HepG2 (cell line): ENCODE measurements around the gene NARS2. TPM values are rescaled to one million over a fixed set of nuclear protein-coding genes. Genes with fewer than 3 reads are reported as not detected.
A peak's percentile ranks its signal among the peaks of the same experiment; 100 is the strongest.

Experiments
- CEBPB ChIP-seq: IDR thresholded peaks from 2 replicates; pipeline ENCODE4 v1.6.1; 2011; ENCODE audit warnings: low read depth, low read length, improper control_type of control experiment, borderline replicate concordance
- DBP ChIP-seq: sonication (generic); formaldehyde crosslinking; IDR thresholded peaks from 2 replicates; pipeline ENCODE4 v1.4.0; 2020; ENCODE audit warnings: missing genetic modification reagents; ENCODE audit errors: not compliant biosample characterization
- GABPB1 ChIP-seq: IDR thresholded peaks from 2 replicates; pipeline ENCODE4 v1.6.1; 2016; ENCODE audit warnings: mild to moderate bottlenecking, missing genetic modification reagents, moderate library complexity, missing compliant biosample characterization
- HBP1 ChIP-seq: IDR thresholded peaks from 2 replicates; pipeline ENCODE4 v1.6.1; 2016; ENCODE audit warnings: low read depth, control low read depth
- ISX ChIP-seq: sonication (generic); formaldehyde crosslinking; conservative IDR thresholded peaks from 2 replicates; pipeline ENCODE4 v1.5.0; 2020; ENCODE audit warnings: missing genetic modification reagents
- MEIS1 ChIP-seq: sonication (generic); formaldehyde crosslinking; IDR thresholded peaks from 2 replicates; pipeline ENCODE4 v1.9.0; 2021; ENCODE audit warnings: mild to moderate bottlenecking, missing genetic modification reagents, moderate library complexity, borderline replicate concordance
- RORA ChIP-seq: sonication (generic); formaldehyde crosslinking; IDR thresholded peaks from 2 replicates; pipeline ENCODE4 v1.5.0; 2020; ENCODE audit warnings: mild to moderate bottlenecking, missing genetic modification reagents, moderate library complexity
- RXRA ChIP-seq: sonication (generic); formaldehyde crosslinking; IDR thresholded peaks from 2 replicates; pipeline ENCODE4 v1.5.1; 2020; ENCODE audit warnings: missing genetic modification reagents
- SALL1 ChIP-seq: sonication (generic); formaldehyde crosslinking; IDR thresholded peaks from 2 replicates; pipeline ENCODE4 v1.8.0; 2022; ENCODE audit warnings: mild to moderate bottlenecking, missing genetic modification reagents
- TFAP4 ChIP-seq: sonication (generic); IDR thresholded peaks from 2 replicates; pipeline ENCODE4 v1.6.1; 2016; ENCODE audit warnings: low read depth, borderline replicate concordance
- TFDP1 ChIP-seq: IDR thresholded peaks from 2 replicates; pipeline ENCODE4 v1.6.1; 2016; ENCODE audit warnings: missing compliant biosample characterization, missing genetic modification reagents, borderline replicate concordance
- ZFP41 ChIP-seq: sonication (generic); formaldehyde crosslinking; IDR thresholded peaks from 2 replicates; pipeline ENCODE4 v1.4.0; 2020; ENCODE audit warnings: mild to moderate bottlenecking, missing genetic modification reagents, borderline replicate concordance
- ZHX1 ChIP-seq: sonication (generic); formaldehyde crosslinking; IDR thresholded peaks from 2 replicates; pipeline ENCODE4 v1.8.1; 2022; ENCODE audit warnings: low read depth, mild to moderate bottlenecking, missing genetic modification reagents
- ZNF646 ChIP-seq: sonication (generic); formaldehyde crosslinking; IDR thresholded peaks from 2 replicates; pipeline ENCODE4 v1.9.0; 2021; ENCODE audit warnings: mild to moderate bottlenecking, missing genetic modification reagents
- ZNF782 ChIP-seq: sonication (generic); formaldehyde crosslinking; IDR thresholded peaks from 2 replicates; pipeline ENCODE4 v1.4.0; 2020; ENCODE audit warnings: missing genetic modification reagents, mild to moderate bottlenecking, borderline replicate concordance
- polyA plus RNA-seq, 8 experiments: library from polyadenylated mRNA; depleted of rRNA in 3 of 8; stranded (reverse) in 7 of 8; unstranded in 1 of 8; fragments of >200 nt; fragmentation: Illumina TruSeq in 4 of 8; extraction: Trizol in 4 of 8; gene quantifications; 2 replicates each; pipeline versions ENCODE4 v1.2.1 to v1.2.3, GENCODE V29; 2011 to 2016; ENCODE audit warnings: low read depth in 4 of 8, missing spikeins in 1 of 8, mixed read lengths in 1 of 8; ENCODE audit not compliant: insufficient read depth in 1 of 8
- total RNA-seq, 5 experiments: library from RNA; depleted of rRNA; stranded (reverse); fragments of >200 nt; fragmentation: Illumina TruSeq; extraction: Trizol; gene quantifications; 2 replicates each; pipeline ENCODE4 v1.2.3, GENCODE V29; 2016; ENCODE audit warnings: low read depth in 1 of 5

NARS2 gene
- total and polyA plus RNA-seq, 2 of the 13 experiments (the other 11 are each of a cell fraction or from before 2014, with no cell fraction given): 45.9 to 65.0 TPM

GRCh38 chr11:78576549-78577097 is 2.0 kb upstream of the NARS2 start (continued):
- TF ChIP-seq ZNF646: no peak
- TF ChIP-seq ISX (CRISPR knock-in tag): no peak
- TF ChIP-seq ZHX1 (CRISPR knock-in tag): no peak
- peak; percentile 21; the same call in 1 of the 2 replicates for TF ChIP-seq TFAP4
- TF ChIP-seq HBP1 (CRISPR knock-in tag): peak; percentile 38; the same call in 1 of the 2 replicates
- TF ChIP-seq ZNF782 (CRISPR knock-in tag): no peak
- 0 out of 2 replicates have a peak, but pooled peaks have one; percentile 29 for TF ChIP-seq GABPB1 (CRISPR knock-in tag)
- peak; percentile 72; the same call in 1 of the 2 replicates for TF ChIP-seq MEIS1 (CRISPR knock-in tag)
- no peak for TF ChIP-seq DBP (CRISPR knock-in tag)
- peak; percentile 94 for TF ChIP-seq SALL1 (CRISPR knock-in tag)
- peak; percentile 19; the same call in 1 of the 2 replicates for TF ChIP-seq TFDP1 (CRISPR knock-in tag)
- no peak for TF ChIP-seq CEBPB
- TF ChIP-seq ZFP41 (CRISPR knock-in tag): no peak
- TF ChIP-seq RORA (CRISPR knock-in tag): 0 out of 2 replicates have a peak, but pooled peaks have one; percentile 30
- TF ChIP-seq RXRA (CRISPR knock-in tag): no peak
